Mucosa of stomach (tissue), 1 donor: Measurements from ENCODE around the gene RRP36.
"Not testable (repeated sequence)": the region's sequence is repeated elsewhere in the genome, so short reads cannot be mapped to it uniquely, and the experiment has no call there.

Experiments used
- H3K27me3 ChIP-seq: one replicate; pipeline ENCODE4 v1.7.0; 2013; ENCODE audit warnings: mild to moderate bottlenecking, low read length; ENCODE audit not compliant: control insufficient read depth, insufficient read depth
- H3K36me3 ChIP-seq: one replicate; pipeline ENCODE4 v1.7.0; 2013; ENCODE audit warnings: low read length; ENCODE audit not compliant: control insufficient read depth, insufficient read depth
- H3K4me1 ChIP-seq: one replicate; pipeline ENCODE4 v1.7.0; 2013; ENCODE audit warnings: mild to moderate bottlenecking, low read length; ENCODE audit not compliant: control insufficient read depth, insufficient read depth
- H3K4me3 ChIP-seq: one replicate; pipeline ENCODE4 v1.7.0; 2013; ENCODE audit warnings: low read length
- H3K9ac ChIP-seq: one replicate; pipeline ENCODE4 v1.7.0; 2013; ENCODE audit warnings: mild to moderate bottlenecking, low read length, moderate library complexity
- H3K9me3 ChIP-seq: one replicate; pipeline ENCODE4 v1.7.0; 2013; ENCODE audit warnings: mild to moderate bottlenecking, low read length, moderate library complexity; ENCODE audit not compliant: control insufficient read depth
- donor health status: Pancreatic carcinoma.

The RRP36 gene

GRCh38 chr6:42987533-42988451, 33.6 kb upstream of the RRP36 start:
- Histone ChIP-seq H3K27me3 (no peaks in the 10 kb centered on the region), H3K36me3 (peaks cover 4% of the 10 kb centered on the region), H3K4me3 (no peak overlapping the region), H3K4me1 (peaks cover 17% of the 10 kb centered on the region), H3K9ac (no peak overlapping the region), H3K9me3 (no peaks in the 10 kb centered on the region)

DNA sequence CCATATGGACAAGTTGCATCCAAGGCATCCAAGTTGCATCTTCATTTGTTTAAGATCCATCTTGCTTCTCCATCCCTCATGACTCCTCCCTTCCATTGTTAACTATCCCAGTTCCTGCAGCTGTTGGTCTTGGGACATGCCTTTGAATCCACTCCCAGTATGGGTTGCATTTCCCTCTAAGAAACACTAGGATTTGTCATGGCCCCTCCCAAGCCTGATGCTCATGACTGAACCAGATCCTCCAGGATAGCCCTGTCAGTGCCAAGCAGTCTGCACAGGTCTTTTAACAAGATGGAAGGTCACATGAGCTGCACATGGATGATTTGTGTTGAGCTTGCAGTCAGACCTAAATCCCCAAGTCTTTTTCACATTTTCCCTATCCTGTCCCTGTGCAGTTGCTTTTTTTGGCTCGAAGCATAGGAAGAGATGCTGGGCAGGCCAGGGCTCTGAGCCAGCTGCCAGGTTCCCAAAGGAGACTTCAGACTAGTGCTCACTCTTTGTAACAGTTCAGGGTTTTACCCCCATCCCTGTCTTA, 32.9 kb upstream of the RRP36 start:
- Histone ChIP-seq H3K9ac (no peak overlapping the region), H3K36me3 (peaks cover 4% of the 10 kb centered on the region), H3K9me3 (no peaks in the 10 kb centered on the region), H3K27me3 (no peaks in the 10 kb centered on the region), H3K4me1 (peaks cover 15% of the 10 kb centered on the region), H3K4me3 (no peak overlapping the region)

- H3K9ac ChIP-seq: no peak overlapping the region
- no peaks in the 10 kb centered on the region for H3K27me3 ChIP-seq
- no peak overlapping the region for H3K4me3 ChIP-seq
- H3K4me1 ChIP-seq: peaks cover 11% of the 10 kb centered on the region
- peaks cover 4% of the 10 kb centered on the region for H3K36me3 ChIP-seq
- no peaks in the 10 kb centered on the region for H3K9me3 ChIP-seq
Observed at GRCh38 chr6:42989923-42990322, 31.5 kb upstream of the RRP36 start.

GRCh38 chr6:42993445-42993844, 28.0 kb upstream of the RRP36 start:
- Histone ChIP-seq H3K9ac (no peak overlapping the region), H3K4me1 (no peaks in the 10 kb centered on the region), H3K36me3 (peaks cover 4% of the 10 kb centered on the region), H3K9me3 (no peaks in the 10 kb centered on the region), H3K4me3 (no peak overlapping the region), H3K27me3 (no peaks in the 10 kb centered on the region)

- Histone ChIP-seq H3K9me3 (no peaks in the 10 kb centered on the region), H3K36me3 (no peaks in the 10 kb centered on the region), H3K4me1 (no peaks in the 10 kb centered on the region), H3K27me3 (no peaks in the 10 kb centered on the region), H3K9ac (no peak overlapping the region), H3K4me3 (no peak overlapping the region)
Observed at GRCh38 chr6:42996513-42996912, 24.9 kb upstream of the RRP36 start.

- not testable (repeated sequence) for H3K4me1 ChIP-seq, H3K4me3 ChIP-seq, H3K9ac ChIP-seq, H3K27me3 ChIP-seq, H3K36me3 ChIP-seq, H3K9me3 ChIP-seq
Observed at GRCh38 chr6:42998205-42998604, 23.2 kb upstream of the RRP36 start.

GRCh38 chr6:43001843-43002242, 19.6 kb upstream of the RRP36 start:
- Histone ChIP-seq H3K4me1 (no peaks in the 10 kb centered on the region), H3K4me3 (no peak overlapping the region), H3K9me3 (no peaks in the 10 kb centered on the region), H3K9ac (no peak overlapping the region), H3K36me3 (no peaks in the 10 kb centered on the region), H3K27me3 (no peaks in the 10 kb centered on the region)

- H3K4me3 ChIP-seq: no peak overlapping the region
- no peak overlapping the region for H3K9ac ChIP-seq
- no peaks in the 10 kb centered on the region for H3K27me3 ChIP-seq
- H3K9me3 ChIP-seq: no peaks in the 10 kb centered on the region
- H3K4me1 ChIP-seq: no peaks in the 10 kb centered on the region
- H3K36me3 ChIP-seq: peaks cover 13% of the 10 kb centered on the region
Observed at GRCh38 chr6:43005844-43006243, 15.6 kb upstream of the RRP36 start.

GRCh38 chr6:43006251-43006650, 15.2 kb upstream of the RRP36 start:
- H3K4me3 ChIP-seq: no peak overlapping the region
- H3K9ac ChIP-seq: no peak overlapping the region
- peaks cover 17% of the 10 kb centered on the region for H3K36me3 ChIP-seq
- no peaks in the 10 kb centered on the region for H3K4me1 ChIP-seq
- no peaks in the 10 kb centered on the region for H3K27me3 ChIP-seq
- H3K9me3 ChIP-seq: no peaks in the 10 kb centered on the region

DNA sequence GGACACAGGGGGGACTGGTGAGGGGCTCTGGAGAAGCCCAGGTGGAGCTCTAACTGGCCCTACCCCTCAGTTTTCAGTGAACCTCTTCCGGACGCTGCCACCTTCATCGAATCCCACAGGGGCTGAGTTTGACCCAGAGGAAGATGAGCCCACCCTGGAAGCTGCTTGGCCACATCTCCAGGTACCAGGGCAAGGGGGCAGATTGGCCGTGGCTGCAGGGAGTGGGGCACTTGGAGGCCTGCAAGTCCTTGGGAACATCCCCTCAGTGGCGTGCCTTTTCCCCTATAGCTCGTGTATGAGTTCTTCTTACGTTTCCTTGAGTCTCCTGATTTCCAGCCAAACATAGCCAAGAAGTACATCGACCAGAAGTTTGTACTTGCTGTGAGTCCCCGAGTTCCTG, 14.3 kb upstream of the RRP36 start:
- H3K36me3 ChIP-seq: peaks cover 26% of the 10 kb centered on the region
- no peak overlapping the region for H3K9ac ChIP-seq
- no peaks in the 10 kb centered on the region for H3K27me3 ChIP-seq

GRCh38 chr6:43009124-43009523, 12.3 kb upstream of the RRP36 start:
- no peak overlapping the region for H3K9ac ChIP-seq
- H3K4me3 ChIP-seq: no peak overlapping the region
- H3K4me1 ChIP-seq: peaks cover 15% of the 10 kb centered on the region
- H3K27me3 ChIP-seq: no peaks in the 10 kb centered on the region
- H3K36me3 ChIP-seq: peaks cover 28% of the 10 kb centered on the region
- H3K9me3 ChIP-seq: no peaks in the 10 kb centered on the region

More for the DNA sequence above, 14.3 kb upstream of the RRP36 start:
- H3K9me3 ChIP-seq: no peaks in the 10 kb centered on the region
- no peak overlapping the region for H3K4me3 ChIP-seq
- peaks cover 2% of the 10 kb centered on the region for H3K4me1 ChIP-seq

DNA sequence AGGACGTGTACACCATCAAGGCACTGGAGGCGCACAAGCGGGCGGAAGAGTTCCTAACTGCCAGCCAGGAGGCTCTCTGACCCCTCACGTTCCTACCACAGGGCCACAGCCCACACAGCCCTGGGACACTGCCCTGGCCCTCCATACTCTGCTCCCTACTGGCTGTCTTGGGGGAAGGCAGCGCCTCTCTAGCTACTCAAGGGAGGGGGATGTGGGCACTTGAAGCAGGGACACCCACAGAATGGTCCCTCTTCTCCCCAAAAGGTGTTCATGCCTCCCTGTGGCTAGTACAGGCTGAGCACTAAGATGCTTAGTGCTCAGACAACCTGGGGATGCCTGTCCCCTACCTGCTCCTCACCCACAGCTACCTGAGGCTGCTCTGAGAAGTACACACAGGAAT, 10.2 kb upstream of the RRP36 start:
- Histone ChIP-seq H3K9ac (no peak overlapping the region), H3K4me1 (peaks cover 27% of the 10 kb centered on the region), H3K9me3 (no peaks in the 10 kb centered on the region), H3K36me3 (peaks cover 28% of the 10 kb centered on the region), H3K4me3 (no peak overlapping the region), H3K27me3 (no peaks in the 10 kb centered on the region)
